Right lung (tissue), 5 donors: ENCODE results near the gene OFD1. TPM values are rescaled to one million over a fixed set of nuclear protein-coding genes. Genes with fewer than 3 reads are reported as not detected.

Source experiments
- DNase-seq, 2 donors: peaks; one replicate each; pipeline ENCODE4 v3.0.0-alpha.2; 2013
- polyA plus RNA-seq, 5 donors: library from polyadenylated mRNA; unstranded; fragments of 120-200 nt; gene quantifications; one replicate each; pipeline versions ENCODE4 v1.2.1 to v1.2.3, GENCODE V29; 2013; ENCODE audit warnings: inconsistent platforms in 1 of 5, low replicate concordance in 1 of 5; ENCODE audit not compliant: insufficient read length in 5 of 5, insufficient read depth in 1 of 5

Gene OFD1
- polyA plus RNA-seq, 5 donors: 50.4 to 80.4 (median 63.4) TPM

DNA sequence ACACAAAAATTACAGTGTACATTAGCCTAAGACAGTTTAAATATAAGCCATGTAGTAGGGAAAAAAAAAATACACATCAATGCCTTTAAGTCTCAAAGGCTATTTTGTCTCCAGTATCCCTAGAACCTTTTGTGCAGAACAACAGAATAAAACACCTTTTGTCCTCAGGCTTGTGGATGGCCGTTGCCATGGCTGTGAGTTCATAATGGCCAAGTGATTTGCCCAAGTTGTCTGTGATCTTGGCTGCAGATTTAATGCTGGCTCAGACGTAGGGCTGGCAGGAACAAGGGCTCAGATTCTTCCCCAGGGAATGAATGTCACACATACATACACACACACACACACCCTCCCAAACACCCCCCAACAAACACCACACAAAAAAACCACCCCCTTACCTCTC, 57.0 kb downstream of the OFD1 start:
- DNase-seq: no peak

- DNase-seq: no peak
Observed at GRCh38 chrX:13793897-13794296, 59.3 kb downstream of the OFD1 start.

GRCh38 chrX:13794417-13794816, 59.9 kb downstream of the OFD1 start:
- DNase-seq: no peak

GRCh38 chrX:13797512-13797911, 63.0 kb downstream of the OFD1 start:
- DNase-seq: no peak

DNA sequence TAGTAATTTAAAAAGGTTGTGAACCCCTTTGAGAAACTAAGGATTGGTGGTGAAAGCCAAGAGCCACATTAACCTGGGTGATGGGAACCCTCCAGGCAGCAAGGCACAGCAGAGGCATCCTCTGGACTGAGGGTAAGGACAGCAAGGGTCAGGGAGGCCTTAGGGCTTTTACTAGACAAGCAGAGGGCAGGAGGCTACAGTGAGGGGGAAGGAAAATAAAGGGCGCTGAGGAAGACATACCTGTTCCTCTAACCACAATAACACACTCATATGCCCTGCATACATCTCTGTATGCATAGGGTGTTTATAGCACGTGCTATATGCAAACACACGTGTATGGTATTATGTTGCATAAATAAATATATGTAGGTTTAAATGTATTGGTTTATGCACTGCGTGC, 63.6 kb downstream of the OFD1 start:
- DNase-seq: no peak

- no peak for DNase-seq
Observed at GRCh38 chrX:13803116-13803515, 68.6 kb downstream of the OFD1 start.

GRCh38 chrX:13805241-13805640, 70.7 kb downstream of the OFD1 start:
- no peak for DNase-seq

- no peak for DNase-seq
Observed at GRCh38 chrX:13808293-13808692, 73.7 kb downstream of the OFD1 start.

- DNase-seq: no peak
Observed at GRCh38 chrX:13808865-13809264, 74.3 kb downstream of the OFD1 start.

GRCh38 chrX:13815664-13816063, 81.1 kb downstream of the OFD1 start:
- no peak for DNase-seq

DNA sequence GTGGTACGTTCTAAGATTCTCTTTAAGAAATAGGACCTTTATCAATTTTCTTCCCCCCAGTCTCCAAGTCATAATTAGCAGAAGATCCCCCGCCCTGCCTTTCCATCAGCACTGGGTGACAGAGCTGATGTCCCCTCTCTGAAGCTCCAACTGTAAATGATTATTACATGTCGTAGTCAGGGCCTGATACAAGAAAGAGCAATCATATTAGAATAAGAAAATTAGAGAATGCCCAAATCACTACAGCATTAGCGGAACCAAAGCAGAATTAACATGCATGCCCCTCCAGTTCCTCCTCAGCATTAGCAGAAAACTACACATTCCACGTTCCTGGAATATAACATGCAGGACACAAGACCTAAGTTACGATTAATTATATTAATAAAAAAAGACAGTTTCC, 81.6 kb downstream of the OFD1 start:
- DNase-seq: no peak

DNA sequence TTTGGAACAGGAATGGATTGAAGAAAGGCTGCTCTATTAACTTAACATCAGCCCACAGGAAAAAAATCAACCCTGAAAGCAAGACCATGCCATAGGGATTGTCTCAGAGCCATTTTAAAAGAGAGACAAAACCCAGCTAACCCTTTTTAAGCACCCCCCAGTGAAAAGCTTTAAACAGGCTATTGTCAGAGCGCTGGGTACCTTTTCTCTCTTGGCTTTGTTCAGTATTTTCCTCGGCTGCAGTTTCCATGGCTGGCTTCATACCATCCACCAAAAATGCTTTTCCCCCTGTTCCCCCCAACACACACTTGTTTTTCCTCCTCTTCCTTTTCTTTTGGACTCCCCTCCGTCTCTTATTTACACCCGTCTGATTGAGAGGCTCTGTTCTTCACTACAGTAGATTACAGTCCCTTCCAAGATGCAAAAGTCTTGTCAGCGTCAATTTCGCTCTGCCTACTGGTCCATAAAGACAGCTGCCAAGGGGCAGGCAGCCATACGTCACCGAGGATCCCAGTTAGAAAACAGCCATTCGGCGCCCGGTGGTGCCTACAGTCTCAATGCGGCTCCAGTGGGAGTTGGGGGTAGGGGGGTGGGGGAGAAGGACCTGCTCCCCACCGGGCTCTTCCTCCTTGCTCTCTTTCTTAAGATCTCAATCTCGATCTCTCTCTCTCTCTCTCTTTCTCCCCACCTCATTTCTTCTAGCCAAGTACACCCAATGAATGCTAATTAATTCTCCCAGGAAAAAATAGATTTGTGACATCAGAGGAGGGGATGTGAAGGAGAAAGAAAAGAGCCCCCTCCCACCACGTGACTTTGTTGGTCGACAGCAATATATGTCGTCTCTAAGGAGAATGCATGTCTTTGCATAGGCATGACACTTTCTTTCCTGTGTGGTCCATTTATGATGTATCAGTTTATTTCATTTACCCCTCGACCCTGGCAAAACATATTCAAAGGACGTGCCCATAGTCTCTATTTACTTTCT, 82.4 kb downstream of the OFD1 start, which contains the start of gene GPM6B:
TSS of gene GPM6B (minus strand) at position 451 of the 985 bp plus-strand sequence. CDS start at position 262, 189 bp downstream.
- no peak for DNase-seq

Other genes starting within 250 kb of the OFD1 start
- 10 to 100 TPM; 63.5 to 88.2 (median 72.6) TPM for gene EGFL6, start 165.1 kb upstream of the OFD1 start, polyA plus RNA-seq
- gene TCEANC, start 81.6 kb upstream of the OFD1 start, polyA plus RNA-seq: 1 to 10 TPM; 5.3 to 7.7 (median 6.9) TPM
- 10 to 100 TPM; 21.8 to 27.1 (median 22.7) TPM for gene RAB9A, start 45.6 kb upstream of the OFD1 start, polyA plus RNA-seq
- gene TRAPPC2, start 128 bp upstream of the OFD1 start, polyA plus RNA-seq: 10 to 100 TPM; 17.0 to 22.3 (median 17.8) TPM
- 10 to 100 TPM; 23.0 to 37.5 (median 34.2) TPM for gene GPM6B, start 82.3 kb downstream of the OFD1 start, polyA plus RNA-seq